Neuronal stem cell (in vitro differentiated cells): Measurements from ENCODE around the gene MITF.

ENCODE experiments used
- DNase-seq: peaks from one replicate; pipeline ENCODE4 v3.0.0-alpha.2; 2013; ENCODE audit warnings: low spot score
- H2AFZ ChIP-seq: one replicate; pipeline ENCODE4 v1.6.1; 2013; ENCODE audit warnings: mild to moderate bottlenecking, low read length, inconsistent platforms
- H2AK5ac ChIP-seq: 2 replicates; pipeline ENCODE4 v1.6.1; 2013; ENCODE audit warnings: low read depth, mild to moderate bottlenecking, inconsistent platforms, low read length, moderate library complexity, mixed read lengths
- H2BK120ac ChIP-seq: 2 replicates; pipeline ENCODE4 v1.6.1; 2013; ENCODE audit warnings: low read depth, mild to moderate bottlenecking, inconsistent platforms, low read length, moderate library complexity, mixed read lengths
- H2BK12ac ChIP-seq: one replicate; pipeline ENCODE4 v1.6.1; 2013; ENCODE audit warnings: low read length, inconsistent platforms
- H2BK15ac ChIP-seq: 2 replicates; pipeline ENCODE4 v1.6.1; 2013; ENCODE audit warnings: mild to moderate bottlenecking, low read length, inconsistent platforms, mixed read lengths
- H2BK5ac ChIP-seq: one replicate; pipeline ENCODE4 v1.6.1; 2013; ENCODE audit warnings: inconsistent platforms, mild to moderate bottlenecking, low read length, moderate library complexity
- H3K14ac ChIP-seq: one replicate; pipeline ENCODE4 v1.6.1; 2013; ENCODE audit warnings: low read length, inconsistent platforms
- H3K18ac ChIP-seq: 2 replicates; pipeline ENCODE4 v1.6.1; 2013; ENCODE audit warnings: low read length, inconsistent platforms
- H3K23ac ChIP-seq: 2 replicates; pipeline ENCODE4 v1.6.1; 2013; ENCODE audit warnings: low read depth, mild to moderate bottlenecking, mixed read lengths, low read length, inconsistent platforms; ENCODE audit not compliant: poor library complexity
- H3K27ac ChIP-seq: replicated peaks from 3 replicates; pipeline ENCODE4 v1.5.1; 2013; ENCODE audit warnings: low read length, inconsistent platforms
- H3K27me3 ChIP-seq, 3 experiments: 2 replicates each; pipeline ENCODE4 v1.6.1; 2013; ENCODE audit warnings: low read length in 3 of 3, mild to moderate bottlenecking in 2 of 3, inconsistent platforms in 1 of 3, low read depth in 1 of 3, mixed read lengths in 1 of 3, moderate library complexity in 1 of 3; ENCODE audit not compliant: control insufficient read depth in 3 of 3, insufficient read depth in 3 of 3
- H3K36me3 ChIP-seq, 2 donors: replicated peaks in 1 of 2; 2 replicates each; pipeline ENCODE4 v1.6.1; 2013; ENCODE audit warnings: low read length in 2 of 2; ENCODE audit not compliant: control insufficient read depth in 2 of 2, insufficient read depth in 2 of 2
- H3K4ac ChIP-seq: 2 replicates; pipeline ENCODE4 v1.6.1; 2013; ENCODE audit warnings: inconsistent platforms, mild to moderate bottlenecking, low read length, moderate library complexity
- H3K4me1 ChIP-seq, 2 donors: 1 replicate in 1 of 2; 2 replicates in 1 of 2; pipeline ENCODE4 v1.6.1; 2013; ENCODE audit warnings: low read length in 2 of 2, low read depth in 1 of 2; ENCODE audit not compliant: control insufficient read depth in 2 of 2, insufficient read depth in 1 of 2
- H3K4me2 ChIP-seq: one replicate; pipeline ENCODE4 v1.6.1; 2013; ENCODE audit warnings: mild to moderate bottlenecking, low read length, inconsistent platforms; ENCODE audit not compliant: insufficient read depth, poor library complexity, severe bottlenecking
- H3K4me3 ChIP-seq, 2 donors: 2 replicates each; pipeline ENCODE4 v1.5.1; 2013; ENCODE audit warnings: low read length in 2 of 2, mild to moderate bottlenecking in 2 of 2, inconsistent platforms in 1 of 2, moderate library complexity in 1 of 2
- H3K79me1 ChIP-seq: one replicate; pipeline ENCODE4 v1.6.1; 2013; ENCODE audit warnings: low read depth, mild to moderate bottlenecking, inconsistent platforms, low read length, moderate library complexity
- H3K9ac ChIP-seq: one replicate; pipeline ENCODE4 v1.6.1; 2013; ENCODE audit warnings: mild to moderate bottlenecking, low read depth, low read length, inconsistent platforms; ENCODE audit not compliant: poor library complexity
- H3K9me3 ChIP-seq, 2 donors: replicated peaks in 1 of 2; 2 replicates each; pipeline versions ENCODE3 to v1.6.1; 2013; ENCODE audit warnings: low read length in 2 of 2, mild to moderate bottlenecking in 2 of 2, inconsistent platforms in 1 of 2, low read depth in 1 of 2, mixed read lengths in 1 of 2, moderate library complexity in 1 of 2; ENCODE audit not compliant: control insufficient read depth in 2 of 2, insufficient read depth in 1 of 2
- H4K8ac ChIP-seq: one replicate; pipeline ENCODE4 v1.6.1; 2013; ENCODE audit warnings: low read depth, mild to moderate bottlenecking, inconsistent platforms, low read length, moderate library complexity
- H4K91ac ChIP-seq: one replicate; pipeline ENCODE4 v1.6.1; 2013; ENCODE audit warnings: low read length, low read depth, mild to moderate bottlenecking, inconsistent platforms; ENCODE audit not compliant: poor library complexity
- WGBS, 2 donors: extraction: QIAGEN DNeasy Blood & Tissue Kit; methylation state at CpG; one replicate each; pipeline ENCODE4 v1.1.7; 2013; ENCODE audit warnings: missing lambda C conversion rate in 2 of 2, mixed read lengths in 1 of 2; ENCODE audit not compliant: insufficient read length in 2 of 2, insufficient replicate concordance in 1 of 2; ENCODE audit errors: extremely low coverage in 2 of 2; 5-methylcytosine and 5-hydroxymethylcytosine counted together

MITF gene

GRCh38 chr3:69932501-69932900 is 193.2 kb downstream of the MITF start:
- no peak overlapping the region for H2BK120ac ChIP-seq
- no peaks in the 10 kb centered on the region for H3K9me3 ChIP-seq
- H2AK5ac ChIP-seq: no peak overlapping the region
- H2BK15ac ChIP-seq: no peak overlapping the region
- no peak overlapping the region for H3K9ac ChIP-seq
- no peak overlapping the region for H3K18ac ChIP-seq
- no peaks in the 10 kb centered on the region for H3K79me1 ChIP-seq
- no peaks in the 10 kb centered on the region for H3K4me1 ChIP-seq
- no peak overlapping the region for H3K4ac ChIP-seq
- no peaks in the 10 kb centered on the region for H3K36me3 ChIP-seq
- no peak overlapping the region for H4K8ac ChIP-seq
- no peak overlapping the region for H2BK5ac ChIP-seq
- H3K23ac ChIP-seq: no peak overlapping the region
- H2BK12ac ChIP-seq: no peak overlapping the region
- H3K27ac ChIP-seq: no peak overlapping the region
- no peaks in the 10 kb centered on the region for H3K27me3 ChIP-seq
- WGBS, 2 donors: no CpG with 5 or more reads among the region's 3 CpGs
- no peak for DNase-seq
- H4K91ac ChIP-seq: no peak overlapping the region
- H3K14ac ChIP-seq: no peak overlapping the region
- H3K4me2 ChIP-seq: no peak overlapping the region
- no peak overlapping the region for H2AFZ ChIP-seq
- H3K4me3 ChIP-seq: no peak overlapping the region

- H2BK5ac ChIP-seq: no peak overlapping the region
- no peak overlapping the region for H2BK120ac ChIP-seq
- no peaks in the 10 kb centered on the region for H3K36me3 ChIP-seq
- H3K4me3 ChIP-seq: no peak overlapping the region
- no peak overlapping the region for H3K23ac ChIP-seq
- no peak overlapping the region for H3K27ac ChIP-seq
- no peak overlapping the region for H2AFZ ChIP-seq
- H4K8ac ChIP-seq: no peak overlapping the region
- H3K9ac ChIP-seq: no peak overlapping the region
- no peak overlapping the region for H4K91ac ChIP-seq
- H3K4me1 ChIP-seq: no peaks in the 10 kb centered on the region
- H3K4ac ChIP-seq: no peak overlapping the region
- H3K14ac ChIP-seq: no peak overlapping the region
- H3K79me1 ChIP-seq: no peaks in the 10 kb centered on the region
- H2BK12ac ChIP-seq: no peak overlapping the region
- H2BK15ac ChIP-seq: no peak overlapping the region
- DNase-seq: no peak
- no CpG with 5 or more reads among the region's 2 CpGs for WGBS, 2 donors
- H3K9me3 ChIP-seq: no peaks in the 10 kb centered on the region
- peaks cover 0 to 2% (median 0%) of the 10 kb centered on the region in 3 experiments for H3K27me3 ChIP-seq
- no peak overlapping the region for H3K4me2 ChIP-seq
- no peak overlapping the region for H2AK5ac ChIP-seq
- no peak overlapping the region for H3K18ac ChIP-seq
Measured at GRCh38 chr3:69934398-69934797, 195.1 kb downstream of the MITF start.

DNA sequence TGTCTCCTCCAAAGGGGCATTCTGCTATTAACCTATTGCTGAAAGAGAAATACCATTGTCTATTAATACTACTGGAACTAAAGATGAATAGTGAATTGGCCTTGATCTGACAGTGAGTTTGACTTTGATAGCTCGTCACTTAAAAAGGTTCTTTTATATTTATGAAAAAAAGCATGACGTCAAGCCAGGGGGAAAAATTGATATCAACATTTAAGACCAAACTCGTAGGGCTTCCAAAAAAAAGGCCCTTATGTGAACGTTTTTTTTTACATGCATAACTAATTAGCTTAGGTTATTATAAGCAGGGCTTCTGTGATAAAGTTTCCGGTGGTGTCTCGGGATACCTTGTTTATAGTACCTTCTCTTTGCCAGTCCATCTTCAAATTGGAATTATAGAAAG is 197.0 kb downstream of the MITF start:
- no peak overlapping the region for H2BK15ac ChIP-seq
- no peak overlapping the region for H3K27ac ChIP-seq
- no peak overlapping the region for H3K4me3 ChIP-seq
- H3K9me3 ChIP-seq: no peaks in the 10 kb centered on the region
- no peaks in the 10 kb centered on the region for H3K79me1 ChIP-seq
- no peak overlapping the region for H3K4ac ChIP-seq
- H3K27me3 ChIP-seq: peaks cover 0 to 4% (median 0%) of the 10 kb centered on the region in 3 experiments
- H2BK5ac ChIP-seq: no peak overlapping the region
- H3K4me1 ChIP-seq: no peaks in the 10 kb centered on the region
- H4K91ac ChIP-seq: no peak overlapping the region
- H2BK12ac ChIP-seq: no peak overlapping the region
- no peak overlapping the region for H2BK120ac ChIP-seq
- H2AFZ ChIP-seq: no peak overlapping the region
- no peak overlapping the region for H4K8ac ChIP-seq
- H3K4me2 ChIP-seq: no peak overlapping the region
- no peak for DNase-seq
- no CpG with 5 or more reads among the region's 6 CpGs for WGBS, 2 donors
- no peak overlapping the region for H3K14ac ChIP-seq
- no peak overlapping the region for H3K23ac ChIP-seq
- H3K18ac ChIP-seq: no peak overlapping the region
- H2AK5ac ChIP-seq: no peak overlapping the region
- no peaks in the 10 kb centered on the region for H3K36me3 ChIP-seq
- no peak overlapping the region for H3K9ac ChIP-seq

GRCh38 chr3:69938061-69938460 is 198.8 kb downstream of the MITF start:
- H2BK120ac ChIP-seq: no peak overlapping the region
- no peak overlapping the region for H2BK12ac ChIP-seq
- H3K9me3 ChIP-seq: no peaks in the 10 kb centered on the region
- H3K9ac ChIP-seq: no peak overlapping the region
- H2BK15ac ChIP-seq: no peak overlapping the region
- H3K18ac ChIP-seq: no peak overlapping the region
- no CpG with 5 or more reads among the region's 6 CpGs for WGBS, 2 donors
- no peaks in the 10 kb centered on the region for H3K79me1 ChIP-seq
- no peak for DNase-seq
- no peak overlapping the region for H4K8ac ChIP-seq
- no peak overlapping the region for H4K91ac ChIP-seq
- peak overlapping the region; percentile 46 for H2AK5ac ChIP-seq
- H3K4me2 ChIP-seq: no peak overlapping the region
- H3K4ac ChIP-seq: no peak overlapping the region
- H3K4me3 ChIP-seq: no peak overlapping the region
- no peaks in the 10 kb centered on the region for H3K36me3 ChIP-seq
- H3K27me3 ChIP-seq: peaks cover 0 to 4% (median 0%) of the 10 kb centered on the region in 3 experiments
- no peaks in the 10 kb centered on the region for H3K4me1 ChIP-seq
- no peak overlapping the region for H2AFZ ChIP-seq
- H2BK5ac ChIP-seq: no peak overlapping the region
- no peak overlapping the region for H3K14ac ChIP-seq
- H3K23ac ChIP-seq: peak overlapping the region; percentile 89
- no peak overlapping the region for H3K27ac ChIP-seq
